ENCODE data around the gene PANK1. TPM values are rescaled to one million over a fixed set of nuclear protein-coding genes. Genes with fewer than 3 reads are reported as not detected.

The PANK1 gene
- total and polyA plus RNA-seq, 2 donors (not counting 3 experiments of a cell fraction or from before 2014, with no cell fraction given), result 2.0 to 6.3 TPM

DNA sequence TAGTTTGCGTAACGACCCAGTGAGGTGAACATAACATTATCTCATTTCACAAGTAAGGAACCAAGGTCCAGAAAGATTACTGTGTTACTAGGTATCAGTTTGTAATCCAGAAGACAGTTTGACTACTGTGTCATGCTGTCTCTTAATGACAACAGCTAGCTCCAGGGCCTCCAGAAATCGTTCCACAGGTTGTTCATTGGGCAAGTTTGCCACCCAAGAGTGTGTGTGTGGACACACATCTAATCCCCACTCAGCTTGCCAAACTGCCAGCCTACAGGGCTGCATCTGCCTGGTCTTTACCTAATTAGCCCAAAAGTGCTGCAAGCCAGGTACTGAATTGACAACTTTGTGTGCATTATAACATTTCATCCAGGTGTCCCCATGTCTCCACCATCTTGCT lies 81.7 kb downstream of the PANK1 start:
- no peaks in the 10 kb centered on the region for H3K9me1 ChIP-seq (replicated peaks; ENCODE audit: control insufficient read depth, extremely low read depth, insufficient read depth, low read length)
- H3K9me3 ChIP-seq (replicated peaks; ENCODE audit: control insufficient read depth, insufficient read depth, low read length), result no peaks in the 10 kb centered on the region
- H4K20me1 ChIP-seq (replicated peaks; ENCODE audit: control insufficient read depth, extremely low read depth, insufficient read depth, low read length), result no peaks in the 10 kb centered on the region
- no peak overlapping the region for H3K4me2 ChIP-seq (ENCODE audit: insufficient read depth, low read length)
- peaks cover 0 to 5% of the 10 kb centered on the region in 2 experiments for H3K27me3 ChIP-seq (ENCODE audit: control insufficient read depth in 2 of 2, insufficient read depth in 2 of 2, low read length in 2 of 2)
- ChIA-PET POLR2A (no interaction called here), CTCF (interaction anchor here (0.6 to 2.1 kb wide), 14 partner anchors 9 to 511 kb away, joined by 3 to 41 read pairs (median 4); no protein-coding TSS in a partner anchor)
- no peaks in the 10 kb centered on the region for H3K4me1 ChIP-seq (ENCODE audit: control insufficient read depth, extremely low read depth, insufficient read depth, low read length)
- H2AFZ ChIP-seq (ENCODE audit: low read depth, low read length), result no peak overlapping the region
- H3K36me3 ChIP-seq (ENCODE audit: control insufficient read depth in 2 of 2, extremely low read depth in 1 of 2, insufficient read depth in 2 of 2, low read length in 2 of 2), result no peaks in the 10 kb centered on the region
- dilution Hi-C loops (cut with MboI; ENCODE audit: extremely low pct_ligation_motif_present, low sequenced_read_pairs), result no loop called here
- BruUV-seq (replicated peaks), result no TSS peak
- no peaks in the 10 kb centered on the region for H3K79me2 ChIP-seq (ENCODE audit: control insufficient read depth, insufficient read depth, low read length)
- no peak overlapping the region for H3K27ac ChIP-seq (ENCODE audit: insufficient read depth, low read depth, low read length)
- intact Hi-C loops (cut with micrococcal nuclease), result loop anchor here (5.0 kb wide), 2 partner anchors 139 to 531 kb away; partner anchors contain the start of gene KIF20B
- FAIRE-seq (no peak), DNase-seq (ENCODE audit: low read depth, low spot score) (no peak)
- no peak for TF ChIP-seq EZH2 (IDR thresholded peaks at IDR 0.05; ENCODE audit: borderline replicate concordance, low read depth, low read length, severe bottlenecking)
- TF ChIP-seq GATA2 (IDR thresholded peaks at IDR 0.05; ENCODE audit: insufficient read depth, insufficient read length, low read depth, low read length), result no peak
- TF ChIP-seq FOS (IDR thresholded peaks at IDR 0.05; ENCODE audit: borderline replicate concordance, insufficient read depth, low read length), result no peak
- TF ChIP-seq MYC (IDR thresholded peaks at IDR 0.05; ENCODE audit: low read depth, low read length), result no peak
- TF ChIP-seq JUN (IDR thresholded peaks at IDR 0.05; ENCODE audit: borderline replicate concordance, insufficient read depth, insufficient read length, low read depth), result no peak
- no peak for TF ChIP-seq POLR2A (IDR thresholded peaks at IDR 0.05; ENCODE audit: low read depth, low read length)
- TF ChIP-seq, protein P1, sequence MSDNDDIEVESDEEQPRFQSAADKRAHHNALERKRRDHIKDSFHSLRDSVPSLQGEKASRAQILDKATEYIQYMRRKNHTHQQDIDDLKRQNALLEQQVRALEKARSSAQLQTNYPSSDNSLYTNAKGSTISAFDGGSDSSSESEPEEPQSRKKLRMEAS (IDR thresholded peaks at IDR 0.05; ENCODE audit: insufficient read depth, insufficient read length), result no peak
- TF ChIP-seq, protein P2, sequence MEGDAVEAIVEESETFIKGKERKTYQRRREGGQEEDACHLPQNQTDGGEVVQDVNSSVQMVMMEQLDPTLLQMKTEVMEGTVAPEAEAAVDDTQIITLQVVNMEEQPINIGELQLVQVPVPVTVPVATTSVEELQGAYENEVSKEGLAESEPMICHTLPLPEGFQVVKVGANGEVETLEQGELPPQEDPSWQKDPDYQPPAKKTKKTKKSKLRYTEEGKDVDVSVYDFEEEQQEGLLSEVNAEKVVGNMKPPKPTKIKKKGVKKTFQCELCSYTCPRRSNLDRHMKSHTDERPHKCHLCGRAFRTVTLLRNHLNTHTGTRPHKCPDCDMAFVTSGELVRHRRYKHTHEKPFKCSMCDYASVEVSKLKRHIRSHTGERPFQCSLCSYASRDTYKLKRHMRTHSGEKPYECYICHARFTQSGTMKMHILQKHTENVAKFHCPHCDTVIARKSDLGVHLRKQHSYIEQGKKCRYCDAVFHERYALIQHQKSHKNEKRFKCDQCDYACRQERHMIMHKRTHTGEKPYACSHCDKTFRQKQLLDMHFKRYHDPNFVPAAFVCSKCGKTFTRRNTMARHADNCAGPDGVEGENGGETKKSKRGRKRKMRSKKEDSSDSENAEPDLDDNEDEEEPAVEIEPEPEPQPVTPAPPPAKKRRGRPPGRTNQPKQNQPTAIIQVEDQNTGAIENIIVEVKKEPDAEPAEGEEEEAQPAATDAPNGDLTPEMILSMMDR (IDR thresholded peaks at IDR 0.05; ENCODE audit: extremely low read depth in 1 of 2, insufficient read depth in 1 of 2, low read depth in 1 of 2, low read length in 2 of 2), result no peak
- TF ChIP-seq POLR2AphosphoS5 (IDR thresholded peaks at IDR 0.05; ENCODE audit: insufficient read depth, low read depth, low read length), result no peak
- no peak overlapping the region for H3K9ac ChIP-seq (replicated peaks; ENCODE audit: extremely low read depth, insufficient read depth, low read length)
- H3K4me3 ChIP-seq (replicated peaks in 1 of 3; ENCODE audit: insufficient read depth in 1 of 3, low read depth in 1 of 3, low read length in 3 of 3), result no peak overlapping the region

Measured in endothelial cell of umbilical vein (primary cell).